Measurements from ENCODE around the gene ARHGEF2. TPM values are rescaled to one million over a fixed set of nuclear protein-coding genes. Genes with fewer than 3 reads are reported as not detected.

The ARHGEF2 gene
- total RNA-seq, 1 experiment from 2014 or later: 90.1 TPM

DNA sequence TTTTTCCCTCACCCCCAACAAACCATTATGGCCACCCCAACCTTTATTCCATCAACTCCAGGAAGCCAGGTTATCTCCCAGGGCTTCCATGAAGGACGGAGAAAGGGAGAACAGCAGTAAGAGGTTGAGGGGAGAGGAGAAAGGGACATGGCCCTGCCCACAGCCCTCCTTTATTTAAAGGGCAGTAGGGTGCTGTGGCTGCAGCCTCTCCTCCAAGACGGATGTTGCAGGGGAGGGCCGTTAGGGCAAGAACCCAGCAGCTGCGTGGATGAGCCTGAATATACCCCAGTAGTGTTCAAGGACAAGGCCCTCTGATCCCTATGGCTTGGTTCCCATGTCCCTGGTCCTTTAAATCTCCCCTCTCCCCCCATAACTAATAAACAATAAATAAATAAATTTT is 31.1 kb downstream of the ARHGEF2 start:
- intact Hi-C loops (cut with micrococcal nuclease): no loop called here

More for the DNA sequence above, 31.1 kb downstream of the ARHGEF2 start:
- ATAC-seq (no peak), DNase-seq (ENCODE audit: low read depth, low spot score) (no peak)
- Histone ChIP-seq H2AFZ (ENCODE audit: low read depth, low read length, poor library complexity, severe bottlenecking) (no peak overlapping the region), H3K4me3 (replicated peaks in 1 of 2; ENCODE audit: low read depth in 1 of 2, low read length in 2 of 2) (no peak overlapping the region), H3K4me2 (ENCODE audit: low read length) (no peak overlapping the region), H4K20me1 (ENCODE audit: insufficient read depth) (no peaks in the 10 kb centered on the region), H3K9me2 (ENCODE audit: insufficient read depth) (no peaks in the 10 kb centered on the region), H3K27ac (ENCODE audit: low read depth, low read length) (no peak overlapping the region), H3K79me2 (ENCODE audit: insufficient read depth, low read length) (no peaks in the 10 kb centered on the region), H3K4me1 (ENCODE audit: control insufficient read depth in 1 of 2, insufficient read depth in 2 of 2, low read length in 2 of 2) (peaks cover 16 to 35% of the 10 kb centered on the region in 2 experiments; a peak in 3 of 4 replicates), H3K9ac (ENCODE audit: low read length) (no peak overlapping the region), H3K9me3 (ENCODE audit: control insufficient read depth in 1 of 2, insufficient read depth in 1 of 2, low read depth in 1 of 2, low read length in 2 of 2) (no peaks in the 10 kb centered on the region), H3K36me3 (ENCODE audit: control insufficient read depth in 1 of 2, insufficient read depth in 2 of 2, low read length in 2 of 2) (peaks cover 29 to 46% of the 10 kb centered on the region in 2 experiments; a peak in 3 of 4 replicates), H3K27me3 (ENCODE audit: insufficient read depth, low read length) (no peaks in the 10 kb centered on the region)
- POLR2A ChIA-PET: interaction anchor here (2.2 kb wide), 1 partner anchor 31 kb away, joined by 7 read pairs; the partner anchor contains the start of gene ARHGEF2
- no TSS peak for BruUV-seq (replicated peaks)
- no peak for TF ChIP-seq JUND (IDR thresholded peaks at IDR 0.05)
- TF ChIP-seq CBX3 (IDR thresholded peaks at IDR 0.05; ENCODE audit: low read depth): no peak
- TF ChIP-seq, protein P1, sequence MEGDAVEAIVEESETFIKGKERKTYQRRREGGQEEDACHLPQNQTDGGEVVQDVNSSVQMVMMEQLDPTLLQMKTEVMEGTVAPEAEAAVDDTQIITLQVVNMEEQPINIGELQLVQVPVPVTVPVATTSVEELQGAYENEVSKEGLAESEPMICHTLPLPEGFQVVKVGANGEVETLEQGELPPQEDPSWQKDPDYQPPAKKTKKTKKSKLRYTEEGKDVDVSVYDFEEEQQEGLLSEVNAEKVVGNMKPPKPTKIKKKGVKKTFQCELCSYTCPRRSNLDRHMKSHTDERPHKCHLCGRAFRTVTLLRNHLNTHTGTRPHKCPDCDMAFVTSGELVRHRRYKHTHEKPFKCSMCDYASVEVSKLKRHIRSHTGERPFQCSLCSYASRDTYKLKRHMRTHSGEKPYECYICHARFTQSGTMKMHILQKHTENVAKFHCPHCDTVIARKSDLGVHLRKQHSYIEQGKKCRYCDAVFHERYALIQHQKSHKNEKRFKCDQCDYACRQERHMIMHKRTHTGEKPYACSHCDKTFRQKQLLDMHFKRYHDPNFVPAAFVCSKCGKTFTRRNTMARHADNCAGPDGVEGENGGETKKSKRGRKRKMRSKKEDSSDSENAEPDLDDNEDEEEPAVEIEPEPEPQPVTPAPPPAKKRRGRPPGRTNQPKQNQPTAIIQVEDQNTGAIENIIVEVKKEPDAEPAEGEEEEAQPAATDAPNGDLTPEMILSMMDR (IDR thresholded peaks at IDR 0.05 in 2 of 3, conservative IDR thresholded peaks at IDR 0.05 in 1 of 3; ENCODE audit: borderline replicate concordance in 1 of 3, insufficient read depth in 1 of 3, low read depth in 2 of 3, low read length in 2 of 3): no peak
- TF ChIP-seq EZH2 (IDR thresholded peaks at IDR 0.05): no peak
- TF ChIP-seq ZFX (IDR thresholded peaks at IDR 0.05): no peak
- no peak for TF ChIP-seq EGR1 (IDR thresholded peaks at IDR 0.05; ENCODE audit: low read depth)
- TF ChIP-seq, protein P2, sequence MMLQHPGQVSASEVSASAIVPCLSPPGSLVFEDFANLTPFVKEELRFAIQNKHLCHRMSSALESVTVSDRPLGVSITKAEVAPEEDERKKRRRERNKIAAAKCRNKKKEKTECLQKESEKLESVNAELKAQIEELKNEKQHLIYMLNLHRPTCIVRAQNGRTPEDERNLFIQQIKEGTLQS (IDR thresholded peaks at IDR 0.05): no peak
- no peak for TF ChIP-seq CEBPB (IDR thresholded peaks at IDR 0.05; ENCODE audit: low read depth)
- TF ChIP-seq YY1 (IDR thresholded peaks at IDR 0.05; ENCODE audit: extremely low read depth, insufficient replicate concordance, low read depth, low read length): no peak
- TF ChIP-seq ELF1 (IDR thresholded peaks at IDR 0.05; ENCODE audit: borderline replicate concordance, low read depth): no peak
- CTCF ChIA-PET: no interaction called here
- RAD21 ChIA-PET (ENCODE audit: low non-redundant PET in 1 of 2, low total read pairs in 2 of 2, uncharacterized antibody in 2 of 2, unreplicated experiment in 2 of 2): no interaction called here
